ENCODE results near the gene TTF2.

DNA sequence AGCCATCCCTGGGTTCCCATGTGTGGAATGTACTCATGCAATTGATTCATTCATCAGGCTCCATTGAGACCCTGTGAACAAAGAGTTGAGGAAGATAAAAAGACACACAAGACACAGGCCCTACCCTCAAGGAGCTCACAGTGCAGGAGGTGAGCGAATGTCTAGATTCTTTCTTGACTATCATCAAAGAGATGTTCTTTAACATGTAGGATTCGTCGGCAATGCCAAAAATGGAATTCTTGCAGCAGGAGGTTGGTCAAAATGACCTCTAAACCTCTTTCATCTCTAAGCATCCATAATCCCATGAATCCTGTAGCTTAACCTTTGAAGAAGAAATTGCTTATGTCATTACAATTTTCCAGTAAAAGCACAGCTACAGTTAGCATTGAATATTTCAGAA, 27.9 kb upstream of the TTF2 start:
- TF ChIP-seq POLR2AphosphoS5 (IDR thresholded peaks at IDR 0.05): no peak
- no peak for TF ChIP-seq RAD21 (conservative IDR thresholded peaks at IDR 0.05)
- TF ChIP-seq, protein P1, sequence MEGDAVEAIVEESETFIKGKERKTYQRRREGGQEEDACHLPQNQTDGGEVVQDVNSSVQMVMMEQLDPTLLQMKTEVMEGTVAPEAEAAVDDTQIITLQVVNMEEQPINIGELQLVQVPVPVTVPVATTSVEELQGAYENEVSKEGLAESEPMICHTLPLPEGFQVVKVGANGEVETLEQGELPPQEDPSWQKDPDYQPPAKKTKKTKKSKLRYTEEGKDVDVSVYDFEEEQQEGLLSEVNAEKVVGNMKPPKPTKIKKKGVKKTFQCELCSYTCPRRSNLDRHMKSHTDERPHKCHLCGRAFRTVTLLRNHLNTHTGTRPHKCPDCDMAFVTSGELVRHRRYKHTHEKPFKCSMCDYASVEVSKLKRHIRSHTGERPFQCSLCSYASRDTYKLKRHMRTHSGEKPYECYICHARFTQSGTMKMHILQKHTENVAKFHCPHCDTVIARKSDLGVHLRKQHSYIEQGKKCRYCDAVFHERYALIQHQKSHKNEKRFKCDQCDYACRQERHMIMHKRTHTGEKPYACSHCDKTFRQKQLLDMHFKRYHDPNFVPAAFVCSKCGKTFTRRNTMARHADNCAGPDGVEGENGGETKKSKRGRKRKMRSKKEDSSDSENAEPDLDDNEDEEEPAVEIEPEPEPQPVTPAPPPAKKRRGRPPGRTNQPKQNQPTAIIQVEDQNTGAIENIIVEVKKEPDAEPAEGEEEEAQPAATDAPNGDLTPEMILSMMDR (IDR thresholded peaks at IDR 0.05; ENCODE audit: poor library complexity, severe bottlenecking): no peak
- no peak for TF ChIP-seq TAF1 (IDR thresholded peaks at IDR 0.05; ENCODE audit: low read depth)
- no peak for TF ChIP-seq EP300 (conservative IDR thresholded peaks at IDR 0.05; ENCODE audit: poor library complexity, severe bottlenecking)
- TF ChIP-seq, protein P2, sequence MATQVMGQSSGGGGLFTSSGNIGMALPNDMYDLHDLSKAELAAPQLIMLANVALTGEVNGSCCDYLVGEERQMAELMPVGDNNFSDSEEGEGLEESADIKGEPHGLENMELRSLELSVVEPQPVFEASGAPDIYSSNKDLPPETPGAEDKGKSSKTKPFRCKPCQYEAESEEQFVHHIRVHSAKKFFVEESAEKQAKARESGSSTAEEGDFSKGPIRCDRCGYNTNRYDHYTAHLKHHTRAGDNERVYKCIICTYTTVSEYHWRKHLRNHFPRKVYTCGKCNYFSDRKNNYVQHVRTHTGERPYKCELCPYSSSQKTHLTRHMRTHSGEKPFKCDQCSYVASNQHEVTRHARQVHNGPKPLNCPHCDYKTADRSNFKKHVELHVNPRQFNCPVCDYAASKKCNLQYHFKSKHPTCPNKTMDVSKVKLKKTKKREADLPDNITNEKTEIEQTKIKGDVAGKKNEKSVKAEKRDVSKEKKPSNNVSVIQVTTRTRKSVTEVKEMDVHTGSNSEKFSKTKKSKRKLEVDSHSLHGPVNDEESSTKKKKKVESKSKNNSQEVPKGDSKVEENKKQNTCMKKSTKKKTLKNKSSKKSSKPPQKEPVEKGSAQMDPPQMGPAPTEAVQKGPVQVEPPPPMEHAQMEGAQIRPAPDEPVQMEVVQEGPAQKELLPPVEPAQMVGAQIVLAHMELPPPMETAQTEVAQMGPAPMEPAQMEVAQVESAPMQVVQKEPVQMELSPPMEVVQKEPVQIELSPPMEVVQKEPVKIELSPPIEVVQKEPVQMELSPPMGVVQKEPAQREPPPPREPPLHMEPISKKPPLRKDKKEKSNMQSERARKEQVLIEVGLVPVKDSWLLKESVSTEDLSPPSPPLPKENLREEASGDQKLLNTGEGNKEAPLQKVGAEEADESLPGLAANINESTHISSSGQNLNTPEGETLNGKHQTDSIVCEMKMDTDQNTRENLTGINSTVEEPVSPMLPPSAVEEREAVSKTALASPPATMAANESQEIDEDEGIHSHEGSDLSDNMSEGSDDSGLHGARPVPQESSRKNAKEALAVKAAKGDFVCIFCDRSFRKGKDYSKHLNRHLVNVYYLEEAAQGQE (IDR thresholded peaks at IDR 0.05; ENCODE audit: borderline replicate concordance): no peak
- TF ChIP-seq EZH2 (IDR thresholded peaks at IDR 0.05; ENCODE audit: borderline replicate concordance, insufficient read depth, low read length, poor library complexity, severe bottlenecking): no peak
- TF ChIP-seq SMC3 (conservative IDR thresholded peaks at IDR 0.05; ENCODE audit: poor library complexity): no peak
- TF ChIP-seq MXI1 (conservative IDR thresholded peaks at IDR 0.05; ENCODE audit: poor library complexity, severe bottlenecking): no peak

All from neural cell (in vitro differentiated cells).